ENCODE results near the gene RNF141. TPM values are rescaled to one million over a fixed set of nuclear protein-coding genes. Genes with fewer than 3 reads are reported as not detected.

RNF141 gene
- total and polyA plus RNA-seq, 2 donors (not counting 3 experiments of a cell fraction or from before 2014, with no cell fraction given) = 9.4 to 32.4 TPM

GRCh38 chr11:10504490-10504889 is 36.5 kb downstream of the RNF141 start:
- no TSS peak for BruUV-seq (replicated peaks)
- no peak for DNase-seq (ENCODE audit: low read depth, low spot score)
- H3K4me2 ChIP-seq (ENCODE audit: insufficient read depth, low read length) = no peak overlapping the region
- intact Hi-C loops (cut with micrococcal nuclease) (no loop called here), dilution Hi-C loops (cut with MboI; ENCODE audit: extremely low pct_ligation_motif_present, low sequenced_read_pairs) (no loop called here)
- no peak for FAIRE-seq
- ChIA-PET CTCF (no interaction called here), POLR2A (no interaction called here)
- no peak overlapping the region for H3K4me3 ChIP-seq (replicated peaks in 1 of 3; ENCODE audit: insufficient read depth in 1 of 3, low read depth in 1 of 3, low read length in 3 of 3)
- H3K79me2 ChIP-seq (ENCODE audit: control insufficient read depth, insufficient read depth, low read length) = no peaks in the 10 kb centered on the region
- H3K9me3 ChIP-seq (replicated peaks; ENCODE audit: control insufficient read depth, insufficient read depth, low read length) = no peaks in the 10 kb centered on the region
- H3K27me3 ChIP-seq (ENCODE audit: control insufficient read depth in 2 of 2, insufficient read depth in 2 of 2, low read length in 2 of 2) = no peaks in the 10 kb centered on the region
- TF ChIP-seq EZH2 (IDR thresholded peaks at IDR 0.05; ENCODE audit: borderline replicate concordance, low read depth, low read length, severe bottlenecking) = no peak
- TF ChIP-seq POLR2A (IDR thresholded peaks at IDR 0.05; ENCODE audit: low read depth, low read length) = no peak
- no peak for TF ChIP-seq MAX (IDR thresholded peaks at IDR 0.05; ENCODE audit: insufficient read depth, insufficient read length)
- TF ChIP-seq JUN (IDR thresholded peaks at IDR 0.05; ENCODE audit: borderline replicate concordance, insufficient read depth, insufficient read length, low read depth) = no peak
- no peak for TF ChIP-seq CTCF (IDR thresholded peaks at IDR 0.05; ENCODE audit: extremely low read depth in 1 of 2, insufficient read depth in 1 of 2, low read depth in 1 of 2, low read length in 2 of 2)
- TF ChIP-seq GATA2 (IDR thresholded peaks at IDR 0.05; ENCODE audit: insufficient read depth, insufficient read length, low read depth, low read length) = no peak
- no peak for TF ChIP-seq POLR2AphosphoS5 (IDR thresholded peaks at IDR 0.05; ENCODE audit: insufficient read depth, low read depth, low read length)
- no peak for TF ChIP-seq FOS (IDR thresholded peaks at IDR 0.05; ENCODE audit: borderline replicate concordance, insufficient read depth, low read length)
- TF ChIP-seq MYC (IDR thresholded peaks at IDR 0.05; ENCODE audit: low read depth, low read length) = no peak
- no peaks in the 10 kb centered on the region for H3K9me1 ChIP-seq (replicated peaks; ENCODE audit: control insufficient read depth, extremely low read depth, insufficient read depth, low read length)
- H2AFZ ChIP-seq (ENCODE audit: low read depth, low read length) = no peak overlapping the region
- peaks cover 19% of the 10 kb centered on the region for H3K4me1 ChIP-seq (ENCODE audit: control insufficient read depth, extremely low read depth, insufficient read depth, low read length)
- H3K27ac ChIP-seq (ENCODE audit: insufficient read depth, low read depth, low read length) = no peak overlapping the region
- no peak overlapping the region for H3K9ac ChIP-seq (replicated peaks; ENCODE audit: extremely low read depth, insufficient read depth, low read length)
- no peaks in the 10 kb centered on the region for H4K20me1 ChIP-seq (replicated peaks; ENCODE audit: control insufficient read depth, extremely low read depth, insufficient read depth, low read length)
- no peaks in the 10 kb centered on the region for H3K36me3 ChIP-seq (ENCODE audit: control insufficient read depth in 2 of 2, extremely low read depth in 1 of 2, insufficient read depth in 2 of 2, low read length in 2 of 2)
